ENCODE data around the gene HSPA6.
A peak's percentile ranks its signal among the peaks of the same experiment; 100 is the strongest.
"Not testable (repeated sequence)": the region's sequence is repeated elsewhere in the genome, so short reads cannot be mapped to it uniquely, and the experiment has no call there.

- TF ChIP-seq CTCF (IDR thresholded peaks at IDR 0.05), result peak in 1 of 4 experiments; percentile 9
- TF ChIP-seq POLR2A (IDR thresholded peaks at IDR 0.05), result not testable (repeated sequence)
Measured at GRCh38 chr1:161530158-161530557, 5.8 kb downstream of the HSPA6 start.
